GM18868 (cell line): ENCODE results near the gene PLD4.
"Not testable (repeated sequence)": the region's sequence is repeated elsewhere in the genome, so short reads cannot be mapped to it uniquely, and the experiment has no call there.

Source experiments
- ATAC-seq: cut with Tn5 transposase; IDR thresholded peaks from one replicate; pipeline ENCODE4 v1.9.1; 2021; ENCODE audit warnings: mild to moderate bottlenecking, moderate library complexity; ENCODE audit not compliant: unreplicated experiment

Gene PLD4

GRCh38 chr14:104885973-104886689, 38.5 kb upstream of the PLD4 start:
- ATAC-seq, result no peak

- ATAC-seq, result no peak
Measured at GRCh38 chr14:104886690-104887622, 37.7 kb upstream of the PLD4 start.

- ATAC-seq, result no peak
Measured at GRCh38 chr14:104887623-104888488, 36.8 kb upstream of the PLD4 start.

GRCh38 chr14:104888489-104889374, 35.9 kb upstream of the PLD4 start:
- ATAC-seq, result no peak

GRCh38 chr14:104889375-104889757, 35.3 kb upstream of the PLD4 start:
- no peak for ATAC-seq

DNA sequence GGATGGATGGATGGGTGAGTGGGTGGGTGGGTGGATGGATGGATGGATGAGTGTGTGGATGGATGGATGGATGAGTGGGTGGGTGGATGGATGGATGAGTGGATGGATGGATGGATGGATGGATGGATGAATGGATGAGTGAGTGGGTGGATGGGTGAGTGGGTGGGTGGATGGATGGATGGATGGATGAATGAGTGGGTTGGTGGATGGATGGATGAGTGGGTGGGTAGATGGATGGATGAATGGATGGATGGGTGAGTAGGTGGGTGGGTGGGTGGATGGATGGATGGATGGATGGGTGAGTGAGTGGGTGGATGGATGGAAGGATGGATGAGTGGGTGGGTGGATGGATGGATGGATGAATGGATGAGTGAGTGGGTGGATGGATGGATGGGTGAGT, 34.4 kb upstream of the PLD4 start:
- ATAC-seq, result not testable (repeated sequence)

DNA sequence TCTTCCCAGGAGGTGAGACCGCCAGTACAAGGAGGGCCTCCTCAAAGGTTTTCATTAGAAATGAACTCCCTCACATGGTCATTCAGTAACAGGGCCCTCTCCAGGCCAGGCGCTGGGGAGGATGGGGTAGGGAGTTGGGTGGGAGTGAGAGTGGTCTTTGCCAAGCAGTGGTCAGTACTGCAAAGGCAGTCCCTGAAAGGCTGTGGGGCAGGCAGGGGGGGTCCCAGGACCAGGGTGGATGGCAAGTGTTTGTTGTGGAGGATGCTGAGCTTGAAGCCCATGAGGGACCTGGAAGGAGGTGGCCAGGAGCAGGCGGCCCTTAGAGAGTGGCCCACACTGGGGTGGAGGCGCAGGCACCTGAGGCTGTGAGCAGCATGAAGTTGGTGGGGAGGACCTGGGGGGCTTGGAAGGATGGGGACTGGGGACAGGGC, 33.5 kb upstream of the PLD4 start:
- ATAC-seq, result no peak

DNA sequence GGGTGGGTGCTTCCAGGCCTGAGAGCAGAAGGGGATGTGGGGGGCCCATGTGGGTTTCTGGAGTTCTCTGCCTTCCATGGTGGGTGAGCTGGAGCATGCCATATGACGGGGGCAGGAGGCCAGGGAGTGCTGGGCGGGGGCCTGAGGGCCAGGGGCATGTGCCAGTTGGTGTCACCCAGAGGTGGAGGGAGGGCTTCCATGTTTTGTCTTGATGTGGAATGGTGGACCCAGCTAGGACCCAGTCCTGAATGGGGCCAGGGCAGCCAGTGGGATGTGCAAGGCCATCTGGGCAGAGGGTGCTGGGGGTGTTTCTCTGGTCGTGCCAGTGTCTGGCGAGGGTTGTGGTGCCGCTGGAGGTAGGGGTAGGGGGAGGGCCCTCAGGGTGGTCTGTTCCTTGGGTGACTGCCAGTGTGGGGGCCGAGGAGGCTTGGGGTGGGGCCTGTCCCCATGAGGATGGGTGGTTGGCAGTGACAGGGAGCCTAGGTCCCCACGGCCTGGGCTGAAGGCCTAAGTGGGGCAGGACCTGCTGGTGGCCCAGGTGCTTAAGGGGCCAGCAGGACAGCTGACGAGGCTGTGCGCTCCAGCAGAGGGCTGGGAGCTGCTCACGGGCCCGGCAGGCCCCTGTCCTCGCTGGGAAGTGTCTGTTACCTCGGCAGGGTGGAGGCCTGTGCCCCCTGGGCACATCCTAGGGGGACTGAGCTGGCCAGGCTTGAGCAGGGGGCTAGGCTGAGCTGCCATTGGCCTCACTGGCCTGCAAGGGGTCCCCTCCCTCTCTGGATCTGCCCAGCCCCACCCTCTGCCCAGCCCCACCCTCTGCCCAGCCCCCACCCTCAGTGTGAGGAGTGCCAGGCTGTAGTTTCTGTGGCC, 32.8 kb upstream of the PLD4 start:
- ATAC-seq, result no peak

- ATAC-seq, result no peak
Measured at GRCh38 chr14:104892531-104893434, 31.9 kb upstream of the PLD4 start.

GRCh38 chr14:104893435-104894207, 31.1 kb upstream of the PLD4 start:
- no peak for ATAC-seq

- no peak for ATAC-seq
Measured at GRCh38 chr14:104894331-104895206, 30.1 kb upstream of the PLD4 start.

- ATAC-seq, result no peak
Measured at GRCh38 chr14:104895207-104895785, 29.4 kb upstream of the PLD4 start.

DNA sequence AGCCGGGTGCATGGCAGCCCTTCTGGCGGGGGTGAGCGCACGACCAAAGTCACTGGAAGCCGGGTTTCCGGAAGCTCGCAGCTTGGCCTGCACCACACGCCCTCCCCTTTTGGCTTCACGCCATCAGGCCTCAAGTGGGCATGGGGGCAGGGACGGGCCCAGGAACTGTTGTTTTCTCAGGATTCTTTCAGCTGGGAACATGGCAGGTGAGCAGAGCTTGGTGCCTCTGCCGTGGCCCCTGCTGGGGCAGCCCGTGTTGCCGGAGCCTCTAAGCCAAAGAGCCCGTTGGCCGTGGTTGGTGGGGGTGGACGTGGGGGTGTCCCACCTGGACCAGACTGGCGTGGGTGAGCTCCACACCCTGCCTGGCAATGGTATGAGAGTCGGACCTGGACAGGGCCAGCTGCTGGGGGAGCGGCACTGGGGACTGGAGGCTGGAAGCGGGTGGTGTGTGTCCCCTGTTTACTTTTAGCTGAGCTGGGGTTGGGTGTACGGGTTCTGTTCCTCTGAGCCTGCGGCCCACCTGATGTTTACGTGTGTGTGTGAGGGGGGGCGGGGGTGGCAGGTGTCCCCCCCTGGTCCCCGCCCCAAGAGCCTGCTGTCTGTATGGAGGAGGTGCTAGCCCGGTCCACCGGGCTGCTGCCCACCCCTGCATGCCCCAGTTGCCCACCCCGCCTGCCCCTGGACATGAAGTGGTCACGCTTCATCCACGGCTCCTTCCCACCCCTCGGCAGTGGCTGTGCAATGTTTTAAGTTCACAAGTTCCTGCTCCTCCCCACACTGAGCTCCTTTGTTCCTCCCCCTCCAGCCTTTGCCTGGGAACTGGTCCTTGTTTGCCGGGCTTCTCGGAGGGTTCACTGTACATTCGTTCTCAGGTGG, 28.7 kb upstream of the PLD4 start:
- ATAC-seq, result no peak

GRCh38 chr14:104897330-104898194, 27.1 kb upstream of the PLD4 start:
- no peak for ATAC-seq
